HEK293T (cell line): ENCODE data around the gene TTC7B.

Experiments
- CTCF ChIA-PET: fragments of 350-600 bp; formaldehyde crosslinking; extraction: SDS; loops from one replicate; lab custom pipeline; 2021; ENCODE audit warnings: antibody characterized with exemption, inconsistent platforms; lab: Yijun Ruan, JAX
- POLR2A ChIA-PET: fragments of 350-600 bp; formaldehyde crosslinking; extraction: SDS; loops from one replicate; lab custom pipeline; 2020; ENCODE audit warnings: antibody characterized with exemption, inconsistent platforms; lab: Yijun Ruan, JAX
- DNase-seq: peaks from one replicate; pipeline ENCODE4 v3.0.0; 2012; ENCODE audit warnings: mixed read lengths; ENCODE audit errors: extremely low spot score
- ARNT ChIP-seq: fragments of 450-650 bp; IDR thresholded peaks from 2 replicates; pipeline ENCODE4 v1.6.1; 2017; ENCODE audit warnings: mild to moderate bottlenecking
- BHLHE40 ChIP-seq: fragments of 450-650 bp; IDR thresholded peaks from 2 replicates; pipeline ENCODE4 v1.6.1; 2016; ENCODE audit warnings: mild to moderate bottlenecking, moderate library complexity, borderline replicate concordance
- CTBP1 ChIP-seq: fragments of 450-650 bp; IDR thresholded peaks from 2 replicates; pipeline ENCODE4 v1.6.1; 2016; ENCODE audit warnings: borderline replicate concordance
- ELF4 ChIP-seq: fragments of 450-650 bp; IDR thresholded peaks from 2 replicates; pipeline ENCODE4 v1.6.1; 2017; ENCODE audit warnings: antibody characterized with exemption
- FOXA1 ChIP-seq: fragments of 450-650 bp; IDR thresholded peaks from 2 replicates; pipeline ENCODE4 v1.6.1; 2016; ENCODE audit warnings: mild to moderate bottlenecking
- FOXK2 ChIP-seq: fragments of 450-650 bp; IDR thresholded peaks from 2 replicates; pipeline ENCODE4 v1.6.1; 2016; ENCODE audit warnings: mild to moderate bottlenecking
- FOXM1 ChIP-seq: fragments of 450-650 bp; IDR thresholded peaks from 2 replicates; pipeline ENCODE4 v1.6.1; 2017; ENCODE audit warnings: mild to moderate bottlenecking, borderline replicate concordance
- HDGF ChIP-seq: fragments of 450-650 bp; IDR thresholded peaks from 2 replicates; pipeline ENCODE4 v1.6.1; 2017; ENCODE audit warnings: antibody characterized with exemption, borderline replicate concordance
- L3MBTL2 ChIP-seq: fragments of 450-650 bp; conservative IDR thresholded peaks from 2 replicates; pipeline ENCODE4 v1.6.1; 2016; ENCODE audit warnings: mild to moderate bottlenecking
- LEF1 ChIP-seq: fragments of 450-650 bp; IDR thresholded peaks from 2 replicates; pipeline ENCODE4 v1.6.1; 2017; ENCODE audit warnings: mild to moderate bottlenecking, borderline replicate concordance
- NFRKB ChIP-seq: fragments of 450-650 bp; IDR thresholded peaks from 2 replicates; pipeline ENCODE4 v1.6.1; 2016; ENCODE audit warnings: mild to moderate bottlenecking, moderate library complexity
- PKNOX1 ChIP-seq: fragments of 450-650 bp; IDR thresholded peaks from 2 replicates; pipeline ENCODE4 v1.6.1; 2016
- SP1 ChIP-seq: fragments of 450-650 bp; IDR thresholded peaks from 2 replicates; pipeline ENCODE4 v1.6.1; 2017
- SUZ12 ChIP-seq: fragments of 450-650 bp; IDR thresholded peaks from 2 replicates; pipeline ENCODE4 v1.6.1; 2016; ENCODE audit warnings: mild to moderate bottlenecking
- TARDBP ChIP-seq: fragments of 450-650 bp; IDR thresholded peaks from 2 replicates; pipeline ENCODE4 v1.6.1; 2016
- ZNF384 ChIP-seq: fragments of 450-650 bp; IDR thresholded peaks from 2 replicates; pipeline ENCODE4 v1.6.1; 2016

TTC7B gene

GRCh38 chr14:90721619-90722305 lies 94.5 kb downstream of the TTC7B start:
- ChIA-PET POLR2A (no interaction called here), CTCF (interaction anchor here (0.6 kb wide), 1 partner anchor 103 kb away, joined by 3 read pairs; no protein-coding TSS in a partner anchor)
- no peak for TF ChIP-seq SP1
- no peak for TF ChIP-seq FOXA1
- TF ChIP-seq PKNOX1, result no peak
- TF ChIP-seq L3MBTL2, result no peak
- TF ChIP-seq NFRKB, result no peak
- no peak for TF ChIP-seq HDGF
- TF ChIP-seq SUZ12, result no peak
- no peak for TF ChIP-seq ELF4
- no peak for TF ChIP-seq TARDBP
- no peak for TF ChIP-seq FOXK2
- no peak for TF ChIP-seq ZNF384
- TF ChIP-seq CTBP1, result no peak
- DNase-seq, result no peak

DNA sequence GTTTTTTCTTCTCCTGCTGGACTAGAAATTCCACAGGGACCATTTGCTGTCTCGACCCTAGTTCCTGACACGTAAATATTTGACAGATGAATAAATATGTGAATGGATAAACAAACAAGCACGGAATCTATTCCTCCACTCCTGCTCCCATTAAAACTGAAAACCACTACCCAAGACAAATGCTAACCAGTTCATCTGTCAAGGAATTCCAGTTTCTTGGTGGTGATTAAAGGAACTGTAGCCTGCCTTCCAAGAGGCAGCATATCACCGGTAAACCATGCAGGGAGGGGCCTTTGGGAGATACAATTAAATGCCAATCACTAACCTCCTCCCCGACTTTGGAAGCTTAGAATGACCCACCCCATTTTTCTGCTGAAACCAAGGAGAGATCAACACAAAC lies 95.4 kb downstream of the TTC7B start:
- TF ChIP-seq TARDBP, result no peak
- no peak for TF ChIP-seq SUZ12
- no peak for TF ChIP-seq ARNT
- no peak for TF ChIP-seq PKNOX1
- no peak for TF ChIP-seq FOXA1
- TF ChIP-seq LEF1, result no peak
- TF ChIP-seq FOXM1, result no peak
- no peak for TF ChIP-seq SP1
- TF ChIP-seq ZNF384, result no peak
- no peak for TF ChIP-seq ELF4
- no peak for TF ChIP-seq L3MBTL2
- TF ChIP-seq NFRKB, result no peak
- no peak for TF ChIP-seq CTBP1
- no peak for TF ChIP-seq HDGF
- TF ChIP-seq BHLHE40, result no peak
- no peak for TF ChIP-seq FOXK2
- DNase-seq, result no peak
- ChIA-PET CTCF (interaction anchor here (0.6 kb wide), 1 partner anchor 102 kb away, joined by 3 read pairs; no protein-coding TSS in a partner anchor), POLR2A (no interaction called here)

- DNase-seq, result no peak
- POLR2A ChIA-PET, result no interaction called here
- CTCF ChIA-PET, result no interaction called here
- no peak for TF ChIP-seq L3MBTL2
- TF ChIP-seq TARDBP, result no peak
- no peak for TF ChIP-seq ELF4
- TF ChIP-seq FOXK2, result no peak
- no peak for TF ChIP-seq FOXM1
- no peak for TF ChIP-seq FOXA1
- no peak for TF ChIP-seq BHLHE40
- TF ChIP-seq SP1, result no peak
- TF ChIP-seq CTBP1, result no peak
- no peak for TF ChIP-seq HDGF
- no peak for TF ChIP-seq NFRKB
- no peak for TF ChIP-seq ARNT
- TF ChIP-seq PKNOX1, result no peak
- TF ChIP-seq ZNF384, result no peak
- no peak for TF ChIP-seq SUZ12
- TF ChIP-seq LEF1, result no peak
Observed at GRCh38 chr14:90720336-90720735, 95.9 kb downstream of the TTC7B start.

GRCh38 chr14:90717916-90718315 lies 98.3 kb downstream of the TTC7B start:
- no peak for DNase-seq
- CTCF ChIA-PET, result interaction anchor here (0.6 kb wide), 1 partner anchor 10 kb away, joined by 4 read pairs; no protein-coding TSS in a partner anchor
- POLR2A ChIA-PET, result no interaction called here
- TF ChIP-seq ARNT (no peak), SP1 (no peak), FOXM1 (no peak), BHLHE40 (no peak), CTBP1 (no peak), L3MBTL2 (no peak), PKNOX1 (no peak), NFRKB (no peak), ZNF384 (no peak), FOXK2 (no peak), TARDBP (no peak), FOXA1 (no peak)

- ChIA-PET CTCF (interaction anchor here (0.9 kb wide), 1 partner anchor 42 kb away, joined by 3 read pairs; no protein-coding TSS in a partner anchor), POLR2A (no interaction called here)
- TF ChIP-seq TARDBP (no peak), FOXA1 (no peak), FOXK2 (no peak), NFRKB (no peak), SUZ12 (no peak), HDGF (no peak), ELF4 (no peak), FOXM1 (no peak), ZNF384 (no peak)
- DNase-seq, result no peak
Observed at GRCh38 chr14:90715993-90716392, 100.2 kb downstream of the TTC7B start.

GRCh38 chr14:90715495-90715894 lies 100.7 kb downstream of the TTC7B start:
- ChIA-PET CTCF (no interaction called here), POLR2A (no interaction called here)
- DNase-seq, result no peak
- TF ChIP-seq PKNOX1 (no peak), SUZ12 (no peak), FOXM1 (no peak), ELF4 (no peak), HDGF (no peak), TARDBP (no peak), ZNF384 (no peak), BHLHE40 (no peak), ARNT (no peak), L3MBTL2 (no peak), SP1 (no peak), NFRKB (no peak), CTBP1 (no peak), FOXA1 (no peak), FOXK2 (no peak), LEF1 (no peak)
